ENCODE data around the gene PLXNA4.

- TF ChIP-seq EZH2 (IDR thresholded peaks at IDR 0.05) (no peak), POLR2AphosphoS5 (IDR thresholded peaks at IDR 0.05; ENCODE audit: low read depth, low read length) (no peak), MAX (IDR thresholded peaks at IDR 0.05) (no peak), EZH2phosphoT487 (IDR thresholded peaks at IDR 0.05; ENCODE audit: borderline replicate concordance) (no peak), CEBPB (IDR thresholded peaks at IDR 0.05; ENCODE audit: low read depth) (no peak), RAD21 (IDR thresholded peaks at IDR 0.05; ENCODE audit: low read depth) (no peak), POLR2A (IDR thresholded peaks at IDR 0.05; ENCODE audit: borderline replicate concordance, extremely low read depth, insufficient read depth, insufficient read length) (no peak), ELF1 (IDR thresholded peaks at IDR 0.05; ENCODE audit: borderline replicate concordance, low read depth) (no peak)
- TF ChIP-seq, protein P1, sequence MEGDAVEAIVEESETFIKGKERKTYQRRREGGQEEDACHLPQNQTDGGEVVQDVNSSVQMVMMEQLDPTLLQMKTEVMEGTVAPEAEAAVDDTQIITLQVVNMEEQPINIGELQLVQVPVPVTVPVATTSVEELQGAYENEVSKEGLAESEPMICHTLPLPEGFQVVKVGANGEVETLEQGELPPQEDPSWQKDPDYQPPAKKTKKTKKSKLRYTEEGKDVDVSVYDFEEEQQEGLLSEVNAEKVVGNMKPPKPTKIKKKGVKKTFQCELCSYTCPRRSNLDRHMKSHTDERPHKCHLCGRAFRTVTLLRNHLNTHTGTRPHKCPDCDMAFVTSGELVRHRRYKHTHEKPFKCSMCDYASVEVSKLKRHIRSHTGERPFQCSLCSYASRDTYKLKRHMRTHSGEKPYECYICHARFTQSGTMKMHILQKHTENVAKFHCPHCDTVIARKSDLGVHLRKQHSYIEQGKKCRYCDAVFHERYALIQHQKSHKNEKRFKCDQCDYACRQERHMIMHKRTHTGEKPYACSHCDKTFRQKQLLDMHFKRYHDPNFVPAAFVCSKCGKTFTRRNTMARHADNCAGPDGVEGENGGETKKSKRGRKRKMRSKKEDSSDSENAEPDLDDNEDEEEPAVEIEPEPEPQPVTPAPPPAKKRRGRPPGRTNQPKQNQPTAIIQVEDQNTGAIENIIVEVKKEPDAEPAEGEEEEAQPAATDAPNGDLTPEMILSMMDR (IDR thresholded peaks at IDR 0.05 in 2 of 3, conservative IDR thresholded peaks at IDR 0.05 in 1 of 3; ENCODE audit: borderline replicate concordance in 1 of 3, insufficient read depth in 1 of 3, low read depth in 2 of 3, low read length in 2 of 3) = no peak
- TF ChIP-seq, protein P2, sequence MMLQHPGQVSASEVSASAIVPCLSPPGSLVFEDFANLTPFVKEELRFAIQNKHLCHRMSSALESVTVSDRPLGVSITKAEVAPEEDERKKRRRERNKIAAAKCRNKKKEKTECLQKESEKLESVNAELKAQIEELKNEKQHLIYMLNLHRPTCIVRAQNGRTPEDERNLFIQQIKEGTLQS (IDR thresholded peaks at IDR 0.05) = no peak
These were observed 67.4 kb downstream of the PLXNA4 start for GRCh38 chr7:132508724-132509353.
